ENCODE data around the gene TMEM225.

TMEM225 gene

GRCh38 chr11:123904932-123905331 is 19.5 kb upstream of the TMEM225 start:
- Histone ChIP-seq H3K4me3 (ENCODE audit: insufficient read depth in 1 of 2, low read depth in 1 of 2, low read length in 2 of 2) (no peak overlapping the region), H3K4ac (ENCODE audit: low read depth in 1 of 2, low read length in 2 of 2) (no peak overlapping the region), H3K23ac (ENCODE audit: low read length in 2 of 2) (no peak overlapping the region), H3K9me3 (ENCODE audit: control insufficient read depth, low read length) (no peaks in the 10 kb centered on the region), H2BK15ac (ENCODE audit: low read depth, poor library complexity, severe bottlenecking) (no peak overlapping the region), H3K79me1 (replicated peaks; ENCODE audit: low read length, poor library complexity, severe bottlenecking) (no peaks in the 10 kb centered on the region), H2BK12ac (ENCODE audit: low read length in 2 of 2) (no peak overlapping the region), H3K4me2 (ENCODE audit: low read length, poor library complexity, severe bottlenecking) (no peak overlapping the region), H3K18ac (ENCODE audit: low read depth in 1 of 2, low read length in 2 of 2) (no peak overlapping the region), H2AK5ac (ENCODE audit: low read length, severe bottlenecking) (no peak overlapping the region), H3K36me3 (ENCODE audit: control insufficient read depth in 1 of 2, insufficient read depth in 2 of 2, low read depth in 1 of 2, low read length in 2 of 2) (no peaks in the 10 kb centered on the region), H3K9ac (ENCODE audit: low read length) (no peak overlapping the region), H3K27me3 (ENCODE audit: control insufficient read depth in 1 of 2, insufficient read depth in 1 of 2, low read length in 2 of 2) (no peaks in the 10 kb centered on the region), H2BK5ac (ENCODE audit: low read depth, low read length, poor library complexity, severe bottlenecking) (no peak overlapping the region), H4K8ac (ENCODE audit: low read length) (no peak overlapping the region), H3K4me1 (ENCODE audit: control insufficient read depth, insufficient read depth, low read depth, low read length) (no peaks in the 10 kb centered on the region), H3K27ac (ENCODE audit: low read length, poor library complexity, severe bottlenecking) (no peak overlapping the region), H2AFZ (ENCODE audit: low read depth, low read length) (no peak overlapping the region), H4K91ac (ENCODE audit: low read length) (no peak overlapping the region), H3K14ac (ENCODE audit: low read length in 2 of 2) (no peak overlapping the region), H2BK120ac (ENCODE audit: low read depth, low read length) (no peak overlapping the region)
- DNase-seq: no peak
- WGBS: 65% methylated on average over 2 of the region's 3 CpGs

GRCh38 chr11:123903932-123904331 is 18.5 kb upstream of the TMEM225 start:
- H3K27me3 ChIP-seq (ENCODE audit: control insufficient read depth in 1 of 2, insufficient read depth in 1 of 2, low read length in 2 of 2): no peaks in the 10 kb centered on the region
- no peak overlapping the region for H3K23ac ChIP-seq (ENCODE audit: low read length in 2 of 2)
- H3K18ac ChIP-seq (ENCODE audit: low read depth in 1 of 2, low read length in 2 of 2): no peak overlapping the region
- no peak overlapping the region for H2AK5ac ChIP-seq (ENCODE audit: low read length, severe bottlenecking)
- no peak overlapping the region for H2BK5ac ChIP-seq (ENCODE audit: low read depth, low read length, poor library complexity, severe bottlenecking)
- WGBS: 73% methylated on average over 2 of the region's 2 CpGs
- no peak overlapping the region for H2BK120ac ChIP-seq (ENCODE audit: low read depth, low read length)
- no peak overlapping the region for H3K4me2 ChIP-seq (ENCODE audit: low read length, poor library complexity, severe bottlenecking)
- H3K4ac ChIP-seq (ENCODE audit: low read depth in 1 of 2, low read length in 2 of 2): no peak overlapping the region
- no peak overlapping the region for H2BK12ac ChIP-seq (ENCODE audit: low read length in 2 of 2)
- H3K4me1 ChIP-seq (ENCODE audit: control insufficient read depth, insufficient read depth, low read depth, low read length): no peaks in the 10 kb centered on the region
- H2BK15ac ChIP-seq (ENCODE audit: low read depth, poor library complexity, severe bottlenecking): no peak overlapping the region
- H3K4me3 ChIP-seq (ENCODE audit: insufficient read depth in 1 of 2, low read depth in 1 of 2, low read length in 2 of 2): no peak overlapping the region
- no peaks in the 10 kb centered on the region for H3K36me3 ChIP-seq (ENCODE audit: control insufficient read depth in 1 of 2, insufficient read depth in 2 of 2, low read depth in 1 of 2, low read length in 2 of 2)
- DNase-seq: no peak
- no peaks in the 10 kb centered on the region for H3K9me3 ChIP-seq (ENCODE audit: control insufficient read depth, low read length)
- no peaks in the 10 kb centered on the region for H3K79me1 ChIP-seq (replicated peaks; ENCODE audit: low read length, poor library complexity, severe bottlenecking)
- no peak overlapping the region for H3K27ac ChIP-seq (ENCODE audit: low read length, poor library complexity, severe bottlenecking)
- no peak overlapping the region for H4K8ac ChIP-seq (ENCODE audit: low read length)
- no peak overlapping the region for H4K91ac ChIP-seq (ENCODE audit: low read length)
- no peak overlapping the region for H2AFZ ChIP-seq (ENCODE audit: low read depth, low read length)
- H3K14ac ChIP-seq (ENCODE audit: low read length in 2 of 2): no peak overlapping the region
- H3K9ac ChIP-seq (ENCODE audit: low read length): no peak overlapping the region

- Histone ChIP-seq H4K8ac (ENCODE audit: low read length) (no peak within 1 kb of the TSS), H2AFZ (ENCODE audit: low read depth, low read length) (no peak within 1 kb of the TSS), H2BK120ac (ENCODE audit: low read depth, low read length) (no peak within 1 kb of the TSS), H3K27me3 (ENCODE audit: control insufficient read depth in 1 of 2, insufficient read depth in 1 of 2, low read length in 2 of 2) (no peaks in the 10 kb centered on the region), H3K4ac (ENCODE audit: low read depth in 1 of 2, low read length in 2 of 2) (no peak within 1 kb of the TSS), H3K14ac (ENCODE audit: low read length in 2 of 2) (no peak within 1 kb of the TSS), H3K9ac (ENCODE audit: low read length) (no peak within 1 kb of the TSS), H3K18ac (ENCODE audit: low read depth in 1 of 2, low read length in 2 of 2) (no peak within 1 kb of the TSS), H3K23ac (ENCODE audit: low read length in 2 of 2) (no peak within 1 kb of the TSS), H2BK12ac (ENCODE audit: low read length in 2 of 2) (no peak within 1 kb of the TSS), H3K27ac (ENCODE audit: low read length, poor library complexity, severe bottlenecking) (no peak within 1 kb of the TSS), H3K9me3 (ENCODE audit: control insufficient read depth, low read length) (no peaks in the 10 kb centered on the region), H3K4me1 (ENCODE audit: control insufficient read depth, insufficient read depth, low read depth, low read length) (no peaks in the 10 kb centered on the region), H4K91ac (ENCODE audit: low read length) (no peak within 1 kb of the TSS), H3K4me2 (ENCODE audit: low read length, poor library complexity, severe bottlenecking) (no peak within 1 kb of the TSS), H3K79me1 (replicated peaks; ENCODE audit: low read length, poor library complexity, severe bottlenecking) (no peaks in the 10 kb centered on the region), H3K4me3 (ENCODE audit: insufficient read depth in 1 of 2, low read depth in 1 of 2, low read length in 2 of 2) (no peak within 1 kb of the TSS), H2BK5ac (ENCODE audit: low read depth, low read length, poor library complexity, severe bottlenecking) (no peak within 1 kb of the TSS), H2BK15ac (ENCODE audit: low read depth, poor library complexity, severe bottlenecking) (no peak within 1 kb of the TSS), H3K36me3 (ENCODE audit: control insufficient read depth in 1 of 2, insufficient read depth in 2 of 2, low read depth in 1 of 2, low read length in 2 of 2) (no peaks in the 10 kb centered on the region), H2AK5ac (ENCODE audit: low read length, severe bottlenecking) (no peak within 1 kb of the TSS)
- DNase-seq: no peak
- 100% methylated on average over 1 of the region's 1 CpG for WGBS
These were observed 16.4 kb upstream of the TMEM225 start, which contains the start of gene OR8D4 for GRCh38 chr11:123901867-123902266. TSS of gene OR8D4 (plus strand) at chr11:123902167. CDS start at chr11:123906432, 4,265 bp downstream.

GRCh38 chr11:123899792-123900191 is 14.3 kb upstream of the TMEM225 start:
- Histone ChIP-seq H3K4me1 (ENCODE audit: control insufficient read depth, insufficient read depth, low read depth, low read length) (no peaks in the 10 kb centered on the region), H2BK5ac (ENCODE audit: low read depth, low read length, poor library complexity, severe bottlenecking) (no peak overlapping the region), H3K23ac (ENCODE audit: low read length in 2 of 2) (no peak overlapping the region), H3K4me3 (ENCODE audit: insufficient read depth in 1 of 2, low read depth in 1 of 2, low read length in 2 of 2) (no peak overlapping the region), H2AK5ac (ENCODE audit: low read length, severe bottlenecking) (no peak overlapping the region), H3K9me3 (ENCODE audit: control insufficient read depth, low read length) (no peaks in the 10 kb centered on the region), H3K14ac (ENCODE audit: low read length in 2 of 2) (no peak overlapping the region), H2AFZ (ENCODE audit: low read depth, low read length) (no peak overlapping the region), H3K18ac (ENCODE audit: low read depth in 1 of 2, low read length in 2 of 2) (no peak overlapping the region), H3K27me3 (ENCODE audit: control insufficient read depth in 1 of 2, insufficient read depth in 1 of 2, low read length in 2 of 2) (no peaks in the 10 kb centered on the region), H3K27ac (ENCODE audit: low read length, poor library complexity, severe bottlenecking) (no peak overlapping the region), H4K91ac (ENCODE audit: low read length) (no peak overlapping the region), H3K36me3 (ENCODE audit: control insufficient read depth in 1 of 2, insufficient read depth in 2 of 2, low read depth in 1 of 2, low read length in 2 of 2) (no peaks in the 10 kb centered on the region), H4K8ac (ENCODE audit: low read length) (no peak overlapping the region), H3K79me1 (replicated peaks; ENCODE audit: low read length, poor library complexity, severe bottlenecking) (no peaks in the 10 kb centered on the region), H3K4ac (ENCODE audit: low read depth in 1 of 2, low read length in 2 of 2) (no peak overlapping the region), H3K4me2 (ENCODE audit: low read length, poor library complexity, severe bottlenecking) (no peak overlapping the region), H2BK120ac (ENCODE audit: low read depth, low read length) (no peak overlapping the region), H2BK15ac (ENCODE audit: low read depth, poor library complexity, severe bottlenecking) (no peak overlapping the region), H3K9ac (ENCODE audit: low read length) (no peak overlapping the region), H2BK12ac (ENCODE audit: low read length in 2 of 2) (no peak overlapping the region)
- 78% methylated on average over 3 of the region's 3 CpGs for WGBS
- no peak for DNase-seq
